Smooth muscle cell (in vitro differentiated cells): Measurements from ENCODE around the gene OGT. TPM values are rescaled to one million over a fixed set of nuclear protein-coding genes. Genes with fewer than 3 reads are reported as not detected.

Experiments
- DNase-seq: peaks from one replicate; lab custom pipeline; 2025; ENCODE audit not compliant: unreplicated experiment; lab: John Stamatoyannopoulos, UW
- H2AFZ ChIP-seq: fragments of 200-600 bp; sonication (generic); 2 replicates; pipeline ENCODE4 v1.6.0; 2016; ENCODE audit warnings: antibody characterized with exemption, low read depth, mild to moderate bottlenecking
- H3F3A ChIP-seq: fragments of 200-600 bp; sonication (generic); 2 replicates; pipeline ENCODE4 v1.6.0; 2017; ENCODE audit warnings: antibody characterized with exemption, low read depth
- H3K27ac ChIP-seq: fragments of 200-600 bp; sonication (generic); 2 replicates; pipeline ENCODE4 v1.5.1; 2016; ENCODE audit warnings: low read depth, mild to moderate bottlenecking
- H3K27me3 ChIP-seq: fragments of 200-600 bp; sonication (generic); 2 replicates; pipeline ENCODE4 v1.6.1; 2016; ENCODE audit warnings: low read depth, mild to moderate bottlenecking
- H3K36me3 ChIP-seq: fragments of 200-600 bp; sonication (generic); 2 replicates; pipeline ENCODE4 v1.5.1; 2016; ENCODE audit warnings: low read depth
- H3K4me1 ChIP-seq: fragments of 200-600 bp; sonication (generic); 2 replicates; pipeline ENCODE4 v1.5.1; 2016; ENCODE audit warnings: low read depth
- H3K4me2 ChIP-seq: fragments of 200-600 bp; sonication (generic); 2 replicates; pipeline ENCODE4 v1.6.0; 2016; ENCODE audit warnings: mild to moderate bottlenecking
- H3K4me3 ChIP-seq: fragments of 200-600 bp; sonication (generic); 2 replicates; pipeline ENCODE4 v1.5.1; 2016; ENCODE audit warnings: mild to moderate bottlenecking
- H3K79me2 ChIP-seq: fragments of 200-600 bp; sonication (generic); 2 replicates; pipeline ENCODE4 v1.6.0; 2016; ENCODE audit warnings: low read depth, mild to moderate bottlenecking
- H3K9ac ChIP-seq: fragments of 200-600 bp; sonication (generic); 2 replicates; pipeline ENCODE4 v1.6.0; 2016; ENCODE audit warnings: low read depth
- H3K9me3 ChIP-seq: fragments of 200-600 bp; sonication (generic); replicated peaks from 2 replicates; pipeline ENCODE4 v1.5.1; 2016; ENCODE audit warnings: low read depth
- H4K20me1 ChIP-seq: fragments of 200-600 bp; sonication (generic); 2 replicates; pipeline ENCODE4 v1.6.0; 2016; ENCODE audit warnings: low read depth
- WGBS: methylation state at CpG from one replicate; pipeline ENCODE4 v1.1.7; 2016; ENCODE audit warnings: low lambda C conversion rate; 5-methylcytosine and 5-hydroxymethylcytosine counted together
- polyA plus RNA-seq: library from polyadenylated mRNA; unstranded; fragments of >200 nt; fragmentation: Nextera tagmentation; extraction: Ambion mirVana; gene quantifications from 2 replicates; pipeline ENCODE4 v1.2.1, GENCODE V29; 2016
- total RNA-seq: library from RNA; depleted of rRNA; stranded (reverse); fragments of >200 nt; gene quantifications from 2 replicates; pipeline ENCODE4 v1.2.3, GENCODE V29; 2014
- TF ChIP-seq, protein P1 (sequence below): fragments of 200-600 bp; sonication (generic); IDR thresholded peaks from 2 replicates; pipeline ENCODE4 v1.5.1; 2017; ENCODE audit warnings: borderline replicate concordance, mild to moderate bottlenecking, antibody characterized with exemption; ENCODE audit not compliant: insufficient read depth, poor library complexity, severe bottlenecking

The OGT gene
- total and polyA plus RNA-seq, 2 experiments from 2014 or later: 13.2 to 67.4 TPM

DNA sequence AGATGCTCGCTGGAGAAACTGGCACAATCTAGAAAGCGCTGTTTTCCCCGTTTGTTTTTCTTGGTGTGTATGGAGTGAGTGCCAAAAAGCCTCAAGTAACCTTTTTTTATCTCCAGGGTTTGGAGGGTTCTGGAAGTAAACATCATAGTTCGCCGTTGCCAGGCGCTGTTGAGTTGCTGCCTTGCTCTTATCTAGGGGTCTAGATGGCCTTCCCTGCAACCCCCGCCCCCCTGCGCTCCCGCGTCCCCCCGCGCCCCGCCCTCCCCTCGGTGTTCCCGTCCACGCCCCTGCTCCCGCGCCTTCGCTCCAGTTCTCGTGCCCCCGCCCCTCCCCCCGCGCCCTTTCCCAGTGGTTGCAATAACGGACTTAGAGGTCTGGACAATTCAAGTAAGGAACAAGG is 44.8 kb downstream of the OGT start:
- no peak for DNase-seq
- TF ChIP-seq, protein P1, sequence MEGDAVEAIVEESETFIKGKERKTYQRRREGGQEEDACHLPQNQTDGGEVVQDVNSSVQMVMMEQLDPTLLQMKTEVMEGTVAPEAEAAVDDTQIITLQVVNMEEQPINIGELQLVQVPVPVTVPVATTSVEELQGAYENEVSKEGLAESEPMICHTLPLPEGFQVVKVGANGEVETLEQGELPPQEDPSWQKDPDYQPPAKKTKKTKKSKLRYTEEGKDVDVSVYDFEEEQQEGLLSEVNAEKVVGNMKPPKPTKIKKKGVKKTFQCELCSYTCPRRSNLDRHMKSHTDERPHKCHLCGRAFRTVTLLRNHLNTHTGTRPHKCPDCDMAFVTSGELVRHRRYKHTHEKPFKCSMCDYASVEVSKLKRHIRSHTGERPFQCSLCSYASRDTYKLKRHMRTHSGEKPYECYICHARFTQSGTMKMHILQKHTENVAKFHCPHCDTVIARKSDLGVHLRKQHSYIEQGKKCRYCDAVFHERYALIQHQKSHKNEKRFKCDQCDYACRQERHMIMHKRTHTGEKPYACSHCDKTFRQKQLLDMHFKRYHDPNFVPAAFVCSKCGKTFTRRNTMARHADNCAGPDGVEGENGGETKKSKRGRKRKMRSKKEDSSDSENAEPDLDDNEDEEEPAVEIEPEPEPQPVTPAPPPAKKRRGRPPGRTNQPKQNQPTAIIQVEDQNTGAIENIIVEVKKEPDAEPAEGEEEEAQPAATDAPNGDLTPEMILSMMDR: no peak
- Histone ChIP-seq H3K36me3 (peaks cover 9% of the 10 kb centered on the region), H3F3A (no peaks in the 10 kb centered on the region), H3K79me2 (no peaks in the 10 kb centered on the region), H3K27me3 (no peaks in the 10 kb centered on the region), H3K27ac (no peak overlapping the region), H3K4me1 (no peaks in the 10 kb centered on the region), H2AFZ (no peak overlapping the region), H3K9me3 (peaks cover 3% of the 10 kb centered on the region), H3K4me2 (no peak overlapping the region), H3K4me3 (no peak overlapping the region), H3K9ac (no peak overlapping the region), H4K20me1 (no peaks in the 10 kb centered on the region)
- WGBS: 88% methylated on average over 14 of the region's 24 CpGs

DNA sequence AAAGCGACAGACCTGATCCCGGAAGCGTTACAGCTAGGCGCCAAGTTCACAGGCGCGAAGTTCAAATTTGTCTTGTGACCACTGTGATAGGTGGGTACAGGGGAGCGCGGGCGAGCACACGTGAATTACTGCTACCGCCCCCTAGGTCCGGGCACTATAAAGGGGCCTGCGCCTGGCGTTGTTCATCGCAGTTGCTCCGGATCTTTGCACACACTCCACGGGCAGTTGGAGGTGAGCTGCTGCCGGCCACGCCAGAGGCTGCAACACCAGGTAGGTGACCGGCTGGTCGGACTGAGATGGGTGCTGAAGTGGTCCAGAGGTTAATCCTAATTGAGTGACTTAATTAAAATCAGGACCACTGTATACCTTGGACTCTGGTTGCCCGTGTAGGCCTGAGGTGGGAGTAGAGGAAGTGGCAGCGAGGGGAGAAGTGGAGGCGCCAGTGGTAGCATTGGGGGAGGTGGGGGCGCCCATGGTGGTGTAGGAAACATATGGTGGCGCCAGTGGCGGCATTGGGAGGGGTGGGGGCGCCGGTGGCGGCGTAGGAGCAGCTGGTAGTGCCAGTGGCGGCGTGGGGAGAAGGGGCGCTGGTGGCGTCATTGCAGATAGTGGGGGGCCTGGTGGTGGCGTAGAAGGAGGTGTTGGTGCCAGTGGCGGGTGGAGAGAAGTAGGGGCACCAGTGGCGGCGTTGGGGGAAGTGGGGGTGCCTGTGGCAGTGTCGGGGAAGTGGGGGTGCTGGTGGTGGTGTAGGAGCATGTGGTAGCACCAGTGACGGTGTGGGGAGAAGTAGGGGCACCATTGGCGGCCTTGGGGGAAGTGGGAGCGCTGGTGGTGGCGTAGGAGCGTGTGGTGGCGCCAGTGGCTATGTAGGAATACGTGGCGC is 45.6 kb downstream of the OGT start, which contains the start of gene GCNA:
Gene GCNA (plus strand): TSS at position 185 of the 883 bp plus-strand sequence. CDS start 2,385 bp downstream, outside the sequence.
- Histone ChIP-seq H3K9me3 (peaks cover 3% of the 10 kb centered on the region), H3K4me2 (no peak within 1 kb of the TSS), H3K27me3 (no peaks in the 10 kb centered on the region), H3K36me3 (peaks cover 9% of the 10 kb centered on the region), H3K27ac (no peak within 1 kb of the TSS), H3K4me3 (no peak within 1 kb of the TSS), H3K4me1 (no peaks in the 10 kb centered on the region), H3K79me2 (no peaks in the 10 kb centered on the region), H2AFZ (no peak within 1 kb of the TSS), H3F3A (no peaks in the 10 kb centered on the region), H4K20me1 (no peaks in the 10 kb centered on the region), H3K9ac (no peak within 1 kb of the TSS)
- TF ChIP-seq, protein P1: no peak
- 95% methylated on average over 35 of the region's 48 CpGs for WGBS
- no peak for DNase-seq

DNA sequence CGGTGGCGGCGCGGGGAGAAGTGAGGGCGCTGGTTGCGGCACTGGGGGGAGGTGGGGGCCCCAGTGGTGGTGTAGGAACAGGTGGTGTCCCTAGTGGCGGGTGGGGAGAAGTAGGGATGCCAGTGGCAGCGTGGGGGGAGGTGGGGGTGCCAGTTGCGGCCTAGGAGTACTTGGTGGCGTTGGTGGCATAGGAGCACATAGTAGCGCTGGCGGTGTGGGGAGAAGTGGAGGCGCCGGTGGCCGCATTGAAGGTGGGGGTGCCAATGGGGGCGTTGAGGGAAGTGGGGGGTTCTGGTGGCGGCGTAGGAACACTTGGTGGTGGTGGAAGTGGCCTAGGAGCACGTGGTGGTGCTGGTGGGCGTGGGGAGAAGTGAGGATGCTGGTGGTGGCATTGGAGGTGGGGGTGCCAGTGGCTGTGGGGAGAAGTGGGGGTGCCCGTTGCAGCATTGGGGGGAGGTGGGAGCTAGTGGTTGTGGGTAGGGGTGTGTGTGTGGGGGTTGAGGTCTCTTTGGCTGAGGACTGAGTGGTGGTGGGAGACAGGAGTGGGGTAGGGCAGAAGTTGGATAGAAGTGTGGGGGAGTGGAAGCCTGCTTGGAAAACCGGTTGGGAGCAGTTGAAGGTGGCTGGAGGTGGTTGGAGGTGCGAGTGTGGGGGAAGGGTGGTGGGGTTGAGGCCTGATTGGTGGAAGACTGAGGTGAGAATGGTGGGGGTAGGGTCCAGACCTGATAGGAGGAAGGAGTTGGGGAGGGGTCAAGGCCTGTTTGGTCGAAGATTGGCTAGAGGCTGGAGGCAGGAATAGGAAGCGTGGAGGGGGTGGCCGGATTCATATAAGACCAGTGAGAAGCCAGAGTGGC is 46.5 kb downstream of the OGT start:
- no peak overlapping the region for H3K9ac ChIP-seq
- no peak overlapping the region for H3K27ac ChIP-seq
- no peak overlapping the region for H3K4me2 ChIP-seq
- DNase-seq: no peak
- H3K4me1 ChIP-seq: no peaks in the 10 kb centered on the region
- no peaks in the 10 kb centered on the region for H3K27me3 ChIP-seq
- peaks cover 3% of the 10 kb centered on the region for H3K9me3 ChIP-seq
- no peak overlapping the region for H2AFZ ChIP-seq
- H4K20me1 ChIP-seq: no peaks in the 10 kb centered on the region
- H3K4me3 ChIP-seq: no peak overlapping the region
- H3K36me3 ChIP-seq: peaks cover 9% of the 10 kb centered on the region
- no peaks in the 10 kb centered on the region for H3K79me2 ChIP-seq
- TF ChIP-seq, protein P1: no peak
- WGBS: 86% methylated on average over 8 of the region's 26 CpGs
- no peaks in the 10 kb centered on the region for H3F3A ChIP-seq
